ENCODE data around the gene WDHD1.
"Not testable (repeated sequence)": the region's sequence is repeated elsewhere in the genome, so short reads cannot be mapped to it uniquely, and the experiment has no call there.

The WDHD1 gene

GRCh38 chr14:54955143-54955542, 71.8 kb downstream of the WDHD1 start:
- DNase-seq (ENCODE audit: low read depth in 2 of 2) = no peak

GRCh38 chr14:54953609-54954008, 73.3 kb downstream of the WDHD1 start:
- DNase-seq (ENCODE audit: low read depth in 2 of 2) = not testable (repeated sequence)

DNA sequence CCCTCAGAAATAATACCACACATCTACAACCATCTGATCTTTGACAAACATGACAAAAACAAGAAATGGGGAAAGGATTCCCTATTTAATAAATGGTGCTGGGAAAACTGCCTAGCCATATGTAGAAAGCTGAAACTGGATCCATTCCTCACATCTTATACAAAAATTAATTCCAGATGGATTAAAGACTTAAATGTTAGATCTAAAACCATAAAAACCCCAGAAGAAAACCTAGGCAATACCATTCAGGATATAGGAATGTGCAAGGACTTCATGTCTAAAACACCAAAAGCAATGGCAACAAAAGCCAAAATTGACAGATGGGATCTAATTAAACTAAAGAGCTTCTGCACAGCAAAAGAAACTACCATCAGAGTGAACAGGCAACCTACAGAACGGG, 74.1 kb downstream of the WDHD1 start:
- not testable (repeated sequence) for DNase-seq (ENCODE audit: low read depth in 2 of 2)

DNA sequence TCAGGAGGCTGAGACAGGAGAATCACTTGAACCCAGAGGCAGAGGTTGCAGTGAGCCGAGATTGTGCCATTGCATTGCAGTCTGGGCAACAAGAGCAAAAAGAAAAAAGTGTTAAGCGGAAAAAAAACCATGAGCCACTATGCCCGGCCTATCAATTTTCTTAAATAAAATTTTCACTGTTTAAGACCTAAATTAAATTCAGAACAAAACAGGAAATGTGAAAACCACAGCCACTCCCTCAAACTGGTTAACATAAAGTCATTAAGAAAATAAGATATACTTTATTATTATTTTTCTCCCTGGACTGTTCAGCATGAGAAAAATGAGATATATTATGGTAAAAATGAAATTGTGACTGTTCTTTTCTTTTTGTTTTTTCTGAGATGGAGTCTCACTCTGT, 79.7 kb downstream of the WDHD1 start:
- DNase-seq (ENCODE audit: low read depth in 2 of 2) = no peak

DNA sequence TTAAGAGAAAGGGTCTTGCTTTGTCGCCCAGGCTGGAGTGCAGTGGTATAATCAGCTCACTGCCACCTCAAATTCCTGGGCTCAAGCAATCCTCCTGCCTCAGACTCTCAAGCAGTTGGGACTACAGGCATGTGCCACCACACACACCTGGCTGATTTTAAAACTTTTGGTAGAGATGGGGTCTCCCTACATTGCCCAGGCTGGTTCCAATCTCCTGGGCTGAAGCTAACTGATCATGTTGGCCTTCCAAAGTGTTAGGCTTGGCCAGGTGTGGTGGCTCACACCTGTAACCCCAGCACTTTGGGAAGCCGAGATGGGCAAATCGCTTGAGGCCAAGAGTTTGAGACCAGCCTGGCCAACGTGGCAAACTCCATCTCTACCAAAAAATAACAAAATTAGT, 80.4 kb downstream of the WDHD1 start:
- DNase-seq (ENCODE audit: low read depth in 2 of 2) = no peak

DNA sequence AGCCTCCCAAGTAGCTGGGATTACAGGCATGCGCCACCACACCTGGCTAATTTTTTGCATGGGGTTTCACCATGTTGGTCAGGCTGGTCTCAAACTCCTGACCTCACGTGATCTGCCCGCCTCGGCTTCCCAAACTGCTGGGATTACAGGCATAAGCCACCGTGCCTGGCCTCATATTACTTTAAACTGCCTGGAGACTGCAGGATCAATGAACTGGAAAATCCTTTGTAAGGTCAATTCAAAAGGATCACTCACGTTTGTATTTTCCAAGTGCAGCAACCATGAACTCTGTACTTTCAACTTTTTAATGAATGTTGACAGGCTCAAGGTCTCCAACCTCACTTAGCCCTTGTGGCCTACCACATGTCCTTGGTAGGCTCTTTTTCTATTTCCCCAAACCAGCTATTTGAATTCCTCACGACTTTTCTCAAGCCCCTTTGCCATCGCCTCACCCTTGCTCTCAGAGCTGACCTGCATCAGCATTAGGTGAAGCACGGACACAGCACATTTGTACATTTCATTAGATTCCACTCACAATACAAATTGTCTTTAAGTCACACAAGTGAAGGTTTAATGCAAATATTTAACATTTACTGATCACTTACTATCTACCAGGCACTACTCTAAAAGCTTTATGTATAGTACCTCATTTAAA, 82.0 kb downstream of the WDHD1 start:
- no peak for DNase-seq (ENCODE audit: low read depth in 2 of 2)

GRCh38 chr14:54942913-54943312, 84.0 kb downstream of the WDHD1 start:
- no peak for DNase-seq (ENCODE audit: low read depth in 2 of 2)

GRCh38 chr14:54936816-54937215, 90.1 kb downstream of the WDHD1 start:
- DNase-seq (ENCODE audit: low read depth in 2 of 2) = no peak

GRCh38 chr14:54935958-54936357, 90.9 kb downstream of the WDHD1 start:
- no peak for DNase-seq (ENCODE audit: low read depth in 2 of 2)

DNA sequence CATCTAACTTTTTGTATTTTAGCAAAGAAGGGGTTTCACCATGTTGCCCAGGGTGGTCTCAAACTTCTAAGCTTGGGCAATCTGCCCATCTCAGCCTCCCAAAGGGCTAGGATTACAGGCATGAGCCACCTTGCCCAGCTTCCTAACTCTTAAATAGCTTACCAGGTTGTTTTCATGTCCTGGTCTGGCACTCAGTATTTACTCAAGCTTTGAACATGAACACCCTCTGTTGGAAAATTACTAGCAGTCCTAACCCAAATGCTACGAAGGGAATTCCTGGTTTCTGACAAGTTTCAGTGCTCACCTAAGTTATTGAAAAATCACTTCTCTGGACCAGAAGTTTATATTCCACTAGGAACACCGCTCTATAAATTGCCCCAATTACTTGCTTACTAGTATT, 91.8 kb downstream of the WDHD1 start:
- no peak for DNase-seq (ENCODE audit: low read depth in 2 of 2)

DNA sequence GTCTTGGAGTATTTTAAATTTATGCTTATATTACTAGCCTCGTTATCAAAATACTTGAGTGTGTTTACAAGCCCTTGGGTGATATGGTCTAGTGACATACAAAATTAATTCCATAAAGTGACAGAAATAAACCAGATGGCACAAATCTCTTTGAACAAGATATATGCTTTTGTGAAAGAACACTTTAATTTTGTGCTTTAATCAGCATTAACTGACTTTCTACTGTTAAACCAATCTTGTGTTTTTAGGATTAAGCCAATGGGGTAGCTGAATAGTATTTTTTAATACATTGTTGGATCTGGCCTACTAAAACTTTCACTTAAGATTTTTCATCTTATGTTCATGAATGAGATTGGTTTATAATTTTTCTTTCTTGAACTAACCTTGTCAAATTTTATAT, 93.9 kb downstream of the WDHD1 start:
- no peak for DNase-seq (ENCODE audit: low read depth in 2 of 2)

DNA sequence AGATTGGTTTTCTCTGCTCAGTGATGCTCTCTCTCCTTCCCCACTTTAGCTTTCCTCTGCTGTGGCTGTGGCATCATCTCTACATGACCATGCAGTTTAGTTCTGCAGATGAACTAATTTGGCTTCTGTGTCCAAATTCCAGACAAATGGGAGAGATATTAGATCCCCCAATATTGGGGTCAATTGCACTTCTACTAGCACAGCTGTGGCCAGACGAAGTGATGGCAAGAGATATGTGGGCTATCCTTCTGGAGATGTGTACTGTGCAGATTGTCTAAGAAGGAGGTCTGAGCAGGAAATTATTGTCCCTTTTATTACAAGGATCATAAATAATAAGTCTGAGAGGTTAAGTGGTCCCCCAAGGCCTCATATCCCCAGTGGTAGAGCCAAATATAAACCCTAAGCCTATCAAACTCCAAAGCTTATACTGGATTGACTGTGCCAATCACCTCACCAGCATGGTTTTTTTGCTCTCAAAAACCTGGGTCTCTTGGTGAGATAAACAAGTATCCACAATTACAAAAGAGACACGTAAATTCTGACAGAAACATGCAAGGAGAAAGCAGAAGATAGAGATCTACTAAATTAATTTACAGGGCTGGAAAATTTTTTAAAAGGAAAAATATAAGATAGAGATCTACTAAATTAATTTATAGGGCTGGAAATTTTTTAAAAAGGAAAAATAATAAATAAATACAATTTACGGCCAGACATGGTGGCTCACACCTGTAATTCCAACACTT, 95.1 kb downstream of the WDHD1 start:
- DNase-seq (ENCODE audit: low read depth in 2 of 2) = no peak

DNA sequence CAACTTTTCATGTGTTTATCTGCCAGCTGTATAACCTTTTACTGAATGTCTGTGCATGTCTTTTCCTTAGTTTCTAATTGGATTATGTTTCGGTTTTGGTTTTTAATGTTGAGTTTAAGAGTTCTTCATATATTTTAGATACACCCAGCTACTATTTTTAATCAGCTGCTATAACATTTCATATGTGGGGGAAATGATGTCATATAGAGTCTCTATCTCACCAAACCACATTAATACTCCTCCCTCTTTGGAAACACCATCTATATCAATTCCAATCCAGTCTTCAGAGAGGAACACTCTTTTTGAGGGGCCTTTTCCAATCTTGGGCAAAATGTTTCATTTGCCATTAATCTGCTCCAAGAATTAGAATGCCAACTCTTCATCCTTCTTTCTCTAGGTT, 95.8 kb downstream of the WDHD1 start:
- DNase-seq (ENCODE audit: low read depth in 2 of 2) = no peak

GRCh38 chr14:54929556-54929955, 97.3 kb downstream of the WDHD1 start:
- DNase-seq (ENCODE audit: low read depth in 2 of 2) = no peak

DNA sequence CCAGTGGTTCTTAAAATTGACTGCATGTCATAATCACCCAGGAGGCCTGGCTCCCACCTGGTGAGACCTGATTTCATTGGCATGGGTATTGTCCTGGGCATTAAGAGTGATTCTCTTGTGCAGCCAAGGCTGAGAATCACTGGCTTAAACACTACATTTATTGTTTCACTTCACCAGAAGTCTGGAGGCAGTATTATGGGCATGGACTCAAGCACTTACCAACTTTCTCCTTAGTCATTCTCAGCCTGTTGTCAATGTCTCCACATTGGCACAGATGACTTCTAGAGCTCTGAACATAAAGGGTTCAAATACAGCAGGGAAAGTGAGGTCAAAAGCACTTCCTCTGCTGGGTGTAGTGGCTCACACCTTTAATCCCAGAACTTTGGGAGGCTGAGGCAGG, 98.7 kb downstream of the WDHD1 start:
- DNase-seq (ENCODE audit: low read depth in 2 of 2) = no peak

DNA sequence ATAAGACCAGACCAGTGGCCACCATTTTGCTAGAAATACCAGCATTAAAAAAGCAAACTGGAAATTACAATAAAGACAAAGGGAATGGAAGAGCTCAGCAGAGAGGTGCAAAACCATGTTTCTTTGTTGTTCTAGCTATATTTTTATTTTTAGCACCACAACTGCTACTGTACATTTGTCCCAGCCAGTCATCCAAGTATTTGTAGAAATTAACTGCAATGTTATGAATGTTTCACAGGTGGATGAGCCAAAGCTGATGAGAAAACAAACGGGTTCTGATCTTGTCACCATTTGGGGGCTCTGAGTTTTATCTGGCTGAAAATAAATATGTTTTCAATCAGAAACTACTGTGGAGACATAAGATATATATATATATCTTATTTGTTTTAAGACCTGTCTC, 99.3 kb downstream of the WDHD1 start:
- no peak for DNase-seq (ENCODE audit: low read depth in 2 of 2)

DNA sequence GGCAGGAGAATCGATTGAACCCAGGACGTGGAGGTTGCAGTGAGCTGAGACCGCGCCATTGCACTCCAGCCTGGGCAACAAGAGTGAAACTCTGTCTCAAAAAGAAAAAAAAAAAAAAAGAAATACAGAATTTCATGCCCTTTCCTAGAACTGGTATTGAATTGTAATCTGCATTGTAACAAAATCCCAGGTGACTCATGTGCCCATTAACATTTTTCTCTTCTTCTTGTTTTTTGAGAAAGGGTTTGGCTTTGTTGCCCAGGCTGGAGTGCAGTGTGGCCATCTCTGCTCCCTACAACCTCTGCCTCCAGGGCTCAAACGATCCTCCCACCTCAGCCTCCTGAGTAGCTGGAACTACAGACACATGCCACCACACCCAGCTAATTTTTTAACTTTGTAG, 100.3 kb downstream of the WDHD1 start:
- not testable (repeated sequence) for DNase-seq (ENCODE audit: low read depth in 2 of 2)

GRCh38 chr14:54922598-54922997, 104.3 kb downstream of the WDHD1 start:
- DNase-seq (ENCODE audit: low read depth in 2 of 2) = no peak

GRCh38 chr14:54920052-54920451, 106.8 kb downstream of the WDHD1 start:
- no peak for DNase-seq (ENCODE audit: low read depth in 2 of 2)

GRCh38 chr14:54919330-54919729, 107.6 kb downstream of the WDHD1 start:
- DNase-seq (ENCODE audit: low read depth in 2 of 2) = no peak

- no peak for DNase-seq (ENCODE audit: low read depth in 2 of 2)
Observed at GRCh38 chr14:54918427-54918826, 108.5 kb downstream of the WDHD1 start.

- DNase-seq (ENCODE audit: low read depth in 2 of 2) = no peak
Observed at GRCh38 chr14:54916101-54916500, 110.8 kb downstream of the WDHD1 start.

- DNase-seq (ENCODE audit: low read depth in 2 of 2) = no peak
Observed at GRCh38 chr14:54909817-54910558, 116.9 kb downstream of the WDHD1 start.

Data from activated CD4-positive, alpha-beta T cell treated with anti-CD3 and anti-CD28 coated beads for 24 hours (primary cell).